Body of pancreas (tissue), 4 donors: ENCODE data around the gene RAB15. TPM values are rescaled to one million over a fixed set of nuclear protein-coding genes. Genes with fewer than 3 reads are reported as not detected.
"Not testable (repeated sequence)": the region's sequence is repeated elsewhere in the genome, so short reads cannot be mapped to it uniquely, and the experiment has no call there.

Experiments used
- ATAC-seq: fragments of 150-250 bp; one replicate; pipeline ENCODE4 v1.9.1; 2016
- DNase-seq, 4 donors: peaks; one replicate each; pipeline ENCODE4 v3.0.0-alpha.2; 2019
- H3K27ac ChIP-seq, 4 donors: fragments of 200-600 bp; sonication (generic); 1 replicate in 3 of 4; 2 replicates in 1 of 4; pipeline versions ENCODE4 v1.5.1 to v1.6.1; 2016 to 2019; ENCODE audit warnings: mild to moderate bottlenecking in 1 of 4, mixed read lengths in 1 of 4, moderate library complexity in 1 of 4
- H3K27me3 ChIP-seq, 2 donors: fragments of 200-600 bp; sonication (generic); one replicate each; pipeline ENCODE4 v1.6.0; 2016; ENCODE audit warnings: mild to moderate bottlenecking in 1 of 2
- H3K36me3 ChIP-seq, 2 donors: fragments of 200-600 bp; sonication (generic); replicated peaks in 1 of 2; 2 replicates each; pipeline ENCODE4 v1.5.1; 2016; ENCODE audit warnings: low read depth in 2 of 2; ENCODE audit not compliant: insufficient read depth in 1 of 2
- H3K4me1 ChIP-seq: fragments of 200-600 bp; sonication (generic); one replicate; pipeline ENCODE4 v1.6.0; 2016
- H3K4me3 ChIP-seq, 2 donors: fragments of 200-600 bp; sonication (generic); 1 replicate in 1 of 2; 2 replicates in 1 of 2; pipeline ENCODE4 v1.5.1; 2016 to 2019
- H3K9me3 ChIP-seq, 3 donors: fragments of 200-600 bp; sonication (generic); 1 replicate in 2 of 3; 2 replicates in 1 of 3; pipeline ENCODE4 v1.5.1; 2016
- CTCF ChIP-seq, 7 experiments: fragments of 450-650 bp in 4 of 7; fragments of 200-600 bp in 3 of 7; sonication (generic) in 3 of 7; IDR thresholded peaks; one replicate each; pipeline ENCODE4 v1.5.1; 2016 to 2019; ENCODE audit warnings: antibody characterized with exemption in 7 of 7
- POLR2A ChIP-seq, 3 donors: fragments of 450-650 bp; IDR thresholded peaks; one replicate each; pipeline ENCODE4 v1.6.1; 2016; ENCODE audit warnings: antibody characterized with exemption in 3 of 3, mild to moderate bottlenecking in 2 of 3
- WGBS, 2 donors: methylation state at CpG; one replicate each; pipeline ENCODE4 v1.1.5; 2017; 5-methylcytosine and 5-hydroxymethylcytosine counted together
- intact Hi-C: fragments of 100-400 bp; cut with DNase I; formaldehyde crosslinking; loops from one replicate; pipeline ENCODE4 v1.15.1; 2023
- total RNA-seq, 2 donors: library from RNA; depleted of rRNA; stranded (reverse); fragments of >200 nt; gene quantifications; one replicate each; pipeline ENCODE4 v1.1.0, GENCODE V29; 2016

RAB15 gene
- total RNA-seq, 2 donors from 2014 or later = 10.1 to 19.8 TPM

- Histone ChIP-seq H3K27me3 (no peaks in the 10 kb centered on the region), H3K4me3 (no peak overlapping the region), H3K9me3 (no peaks in the 10 kb centered on the region), H3K36me3 (no peaks in the 10 kb centered on the region), H3K4me1 (peaks cover 19% of the 10 kb centered on the region), H3K27ac (no peak overlapping the region)
- ATAC-seq (no peak), DNase-seq (no peak)
- 88 to 89% methylated on average over 4 of the region's 4 CpGs for WGBS, 2 donors
- TF ChIP-seq CTCF (IDR thresholded peaks at IDR 0.05) = no peak
- TF ChIP-seq POLR2A (IDR thresholded peaks at IDR 0.05) = no peak
- intact Hi-C loops = no loop called here
Observed at GRCh38 chr14:64918216-64918615, 53.9 kb downstream of the RAB15 start.

GRCh38 chr14:64915797-64916196, 56.3 kb downstream of the RAB15 start:
- intact Hi-C loops = no loop called here
- DNase-seq = no peak
- WGBS, 2 donors = 75 to 91% methylated on average over 2 of the region's 2 CpGs
- Histone ChIP-seq H3K27me3 (no peaks in the 10 kb centered on the region), H3K36me3 (no peaks in the 10 kb centered on the region), H3K27ac (no peak overlapping the region), H3K9me3 (no peaks in the 10 kb centered on the region), H3K4me3 (no peak overlapping the region), H3K4me1 (peaks cover 19% of the 10 kb centered on the region)
- TF ChIP-seq CTCF (IDR thresholded peaks at IDR 0.05) = no peak
- no peak for TF ChIP-seq POLR2A (IDR thresholded peaks at IDR 0.05)
- no peak for ATAC-seq

GRCh38 chr14:64915029-64915424, 57.1 kb downstream of the RAB15 start:
- peak overlapping the region in 3 of 4 donors; percentile 76 to 95 (median 93) for H3K27ac ChIP-seq
- DNase-seq = no peak
- H3K36me3 ChIP-seq = no peaks in the 10 kb centered on the region
- TF ChIP-seq POLR2A (IDR thresholded peaks at IDR 0.05) (no peak), CTCF (IDR thresholded peaks at IDR 0.05) (no peak)
- peak overlapping the region in 1 of 2 donors; percentile 82 for H3K4me3 ChIP-seq
- intact Hi-C loops = no loop called here
- ATAC-seq = no peak
- H3K4me1 ChIP-seq = peaks cover 19% of the 10 kb centered on the region
- H3K27me3 ChIP-seq = no peaks in the 10 kb centered on the region
- 23 to 27% methylated on average over 4 of the region's 4 CpGs for WGBS, 2 donors
- H3K9me3 ChIP-seq = no peaks in the 10 kb centered on the region

- TF ChIP-seq CTCF (IDR thresholded peaks at IDR 0.05) = no peak
- TF ChIP-seq POLR2A (IDR thresholded peaks at IDR 0.05) = peak; percentile 82 to 94 (median 93)
- H3K27ac ChIP-seq = peak within 1 kb of the TSS; percentile 76 to 95 (median 90)
- peak; percentile 100 for DNase-seq
- H3K4me3 ChIP-seq = peak within 1 kb of the TSS; percentile 69 to 82
- WGBS, 2 donors = 1% methylated on average over 13 to 49 of the region's 49 CpGs
- H3K27me3 ChIP-seq = no peaks in the 10 kb centered on the region
- peaks cover 19% of the 10 kb centered on the region for H3K4me1 ChIP-seq
- intact Hi-C loops = no loop called here
- ATAC-seq = peak; percentile 100
- H3K9me3 ChIP-seq = no peaks in the 10 kb centered on the region
- H3K36me3 ChIP-seq = no peaks in the 10 kb centered on the region
Observed at GRCh38 chr14:64914237-64915028, 57.7 kb downstream of the RAB15 start, which contains the start of gene CHURC1. TSS of gene CHURC1 (plus strand) at chr14:64914455. CDS start at chr14:64914496, 41 bp downstream.

GRCh38 chr14:64913477-64913876, 58.7 kb downstream of the RAB15 start:
- H3K4me1 ChIP-seq = peaks cover 16% of the 10 kb centered on the region
- ATAC-seq, intact Hi-C loops, DNase-seq, H3K36me3 ChIP-seq, H3K4me3 ChIP-seq, H3K9me3 ChIP-seq, H3K27me3 ChIP-seq: not testable (repeated sequence)
- H3K27ac ChIP-seq = peak overlapping the region in 2 of 4 donors; percentile 93 to 95
- 55 to 71% methylated on average over 5 of the region's 5 CpGs for WGBS, 2 donors
